NCI-H2227 (cell line): Measurements from ENCODE around the gene BRPF3.

Source experiments
- DNase-seq: peaks from one replicate; lab custom pipeline; 2025; ENCODE audit not compliant: unreplicated experiment; lab: John Stamatoyannopoulos, UW

BRPF3 gene

GRCh38 chr6:36227379-36228228 is 31.1 kb downstream of the BRPF3 start:
- DNase-seq = no peak

GRCh38 chr6:36229223-36229622 is 32.7 kb downstream of the BRPF3 start:
- no peak for DNase-seq

GRCh38 chr6:36230371-36230770 is 33.8 kb downstream of the BRPF3 start:
- DNase-seq = no peak

GRCh38 chr6:36232172-36232571 is 35.6 kb downstream of the BRPF3 start:
- DNase-seq = no peak

- DNase-seq = no peak
These were observed 38.8 kb downstream of the BRPF3 start for GRCh38 chr6:36235309-36235708.

DNA sequence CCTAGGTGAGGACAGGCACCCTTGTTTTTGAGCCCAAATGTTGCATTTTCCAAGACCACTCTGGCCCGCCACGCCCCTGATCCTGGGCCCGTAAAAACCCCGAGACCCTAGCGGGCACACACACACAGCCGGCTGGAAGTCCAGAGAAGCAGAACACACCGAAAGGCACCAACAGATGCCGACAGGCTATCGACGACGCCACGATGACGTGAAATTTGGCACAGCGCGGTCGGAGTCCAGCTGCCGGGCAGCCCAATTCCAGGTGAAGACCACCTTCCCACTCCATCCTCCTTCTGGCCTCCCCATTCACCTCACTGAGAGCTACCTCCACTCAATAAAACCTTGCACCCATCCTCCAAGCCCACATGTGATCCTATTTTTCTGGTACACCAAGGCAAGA is 39.3 kb downstream of the BRPF3 start:
- no peak for DNase-seq

GRCh38 chr6:36239774-36240173 is 43.2 kb downstream of the BRPF3 start:
- DNase-seq = no peak

GRCh38 chr6:36241728-36242127 is 45.2 kb downstream of the BRPF3 start:
- DNase-seq = no peak

DNA sequence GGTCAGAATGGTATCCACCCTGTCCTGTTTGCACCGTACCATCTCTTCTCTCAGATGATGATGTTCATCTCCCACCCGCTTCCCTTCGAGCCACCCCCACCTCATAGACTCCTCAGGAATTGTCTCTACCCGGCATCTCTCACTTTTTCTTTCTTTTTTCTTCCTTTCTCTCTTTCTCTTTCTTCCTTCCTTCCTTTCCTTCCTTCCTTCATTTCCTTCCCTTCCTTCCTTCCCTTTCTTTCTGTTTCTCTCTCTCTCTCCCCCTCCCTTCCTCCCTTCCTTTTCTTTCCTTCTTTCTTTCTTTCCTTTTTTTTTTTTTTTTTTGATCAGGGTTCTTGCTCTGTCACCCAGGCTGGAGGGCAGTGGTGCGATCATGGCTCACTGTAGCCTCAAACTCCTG is 45.6 kb downstream of the BRPF3 start:
- DNase-seq = no peak

GRCh38 chr6:36242626-36243025 is 46.1 kb downstream of the BRPF3 start:
- DNase-seq = no peak

DNA sequence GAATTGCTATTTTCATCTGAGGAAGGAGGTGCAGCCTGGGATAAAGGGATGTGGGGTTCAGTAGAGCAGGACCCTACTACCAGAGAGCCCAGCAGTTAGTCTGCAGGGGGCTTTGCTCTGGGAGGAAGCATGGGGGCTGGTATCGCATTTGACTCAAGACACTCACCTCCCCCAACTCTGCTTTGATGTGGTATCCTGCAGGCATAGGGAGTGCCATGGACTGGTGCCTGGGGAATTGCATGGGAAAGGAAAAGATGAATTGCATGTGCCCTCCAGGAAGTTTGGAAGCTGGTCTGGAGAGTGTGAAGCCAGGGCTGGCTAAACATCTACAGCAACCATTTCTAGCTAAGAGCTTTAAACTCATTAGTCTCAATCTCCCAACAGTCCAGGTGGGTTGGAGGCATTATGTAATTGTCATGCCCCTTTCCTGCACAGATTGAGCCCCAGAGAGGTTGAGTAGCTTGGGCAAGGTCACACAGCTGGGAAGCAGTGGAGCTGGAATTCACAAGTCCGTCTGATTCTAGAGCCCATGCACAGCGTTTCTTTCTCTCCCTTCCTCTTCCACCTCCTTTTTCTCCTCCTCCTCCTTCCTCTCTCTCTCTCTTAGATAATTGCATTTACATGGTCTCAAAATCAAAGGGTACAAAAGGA is 47.1 kb downstream of the BRPF3 start:
- DNase-seq = no peak

DNA sequence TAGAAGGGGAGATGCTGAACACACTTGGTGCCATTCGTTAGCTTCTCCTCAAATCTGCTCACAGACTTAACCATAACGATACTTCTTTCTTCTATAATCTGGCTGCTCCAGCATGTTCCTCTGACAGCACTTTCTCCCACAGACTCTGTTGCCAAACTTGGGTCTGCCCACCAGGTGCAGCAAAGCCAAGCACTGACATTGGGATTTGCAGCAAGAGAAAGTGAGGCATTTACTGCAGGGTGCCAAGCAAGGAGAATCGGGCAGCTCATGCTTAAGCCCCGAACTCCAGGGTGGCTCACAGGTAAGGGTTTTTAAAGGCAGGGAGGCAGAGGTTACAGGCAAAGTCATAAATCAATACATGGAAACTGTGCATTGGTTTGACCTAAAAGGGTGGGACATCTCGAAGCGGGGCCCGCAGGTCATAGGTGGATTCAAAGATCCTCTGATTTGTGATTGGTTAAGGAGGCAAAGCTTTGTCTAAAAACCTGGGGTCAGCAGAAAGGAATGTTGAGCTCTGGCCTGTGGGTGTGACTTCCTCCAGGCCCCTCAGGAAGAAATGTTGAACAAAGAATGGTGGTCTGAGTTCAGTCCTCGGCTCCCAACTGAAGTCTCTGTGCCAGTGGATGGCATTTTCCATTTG is 48.2 kb downstream of the BRPF3 start:
- no peak for DNase-seq

DNA sequence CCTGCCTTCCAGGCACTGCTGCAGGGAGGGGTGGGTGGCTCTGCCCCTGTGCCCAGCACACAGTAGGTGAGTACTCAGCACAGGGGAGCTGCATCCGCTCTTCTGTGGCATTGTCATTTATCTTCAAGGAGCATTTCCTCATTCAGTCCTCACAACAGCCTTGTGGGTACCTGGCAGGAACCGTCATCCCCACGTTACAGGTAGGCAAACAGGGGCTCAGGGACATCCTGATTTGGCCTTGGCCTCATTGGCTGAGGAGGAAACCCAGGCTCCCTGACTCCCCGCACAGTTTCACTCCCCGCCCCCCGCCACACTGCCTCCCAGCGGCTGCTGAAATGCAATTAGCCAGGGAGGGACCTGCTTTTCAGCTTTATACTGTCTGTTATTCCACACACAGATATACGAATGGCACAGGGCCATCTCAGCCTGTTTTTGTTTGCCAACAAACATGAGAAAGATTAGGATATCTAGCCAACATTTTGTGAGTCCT is 49.1 kb downstream of the BRPF3 start:
- DNase-seq = no peak

- no peak for DNase-seq
These were observed 50.1 kb downstream of the BRPF3 start for GRCh38 chr6:36246506-36247268.

DNA sequence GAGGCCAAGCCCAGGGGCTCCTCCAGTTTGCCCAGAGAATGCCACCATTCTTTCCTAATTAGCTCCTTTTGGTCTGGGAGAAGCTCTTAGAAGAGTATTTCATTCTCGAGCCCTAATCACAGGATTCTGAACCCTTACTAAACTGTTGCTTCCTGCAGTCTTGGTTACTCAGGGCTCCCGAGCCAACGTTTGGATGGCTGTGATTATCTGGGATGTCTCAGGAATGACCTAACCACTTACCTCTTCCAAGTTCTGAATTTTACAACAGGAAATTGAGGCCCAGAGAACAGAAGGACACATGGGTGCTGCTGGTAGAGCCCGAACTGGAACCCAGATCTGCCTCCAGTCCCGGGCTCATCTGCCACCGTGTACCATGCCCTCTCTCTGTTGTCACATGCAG is 51.1 kb downstream of the BRPF3 start:
- no peak for DNase-seq

- no peak for DNase-seq
These were observed 52.4 kb downstream of the BRPF3 start for GRCh38 chr6:36248980-36249379.

DNA sequence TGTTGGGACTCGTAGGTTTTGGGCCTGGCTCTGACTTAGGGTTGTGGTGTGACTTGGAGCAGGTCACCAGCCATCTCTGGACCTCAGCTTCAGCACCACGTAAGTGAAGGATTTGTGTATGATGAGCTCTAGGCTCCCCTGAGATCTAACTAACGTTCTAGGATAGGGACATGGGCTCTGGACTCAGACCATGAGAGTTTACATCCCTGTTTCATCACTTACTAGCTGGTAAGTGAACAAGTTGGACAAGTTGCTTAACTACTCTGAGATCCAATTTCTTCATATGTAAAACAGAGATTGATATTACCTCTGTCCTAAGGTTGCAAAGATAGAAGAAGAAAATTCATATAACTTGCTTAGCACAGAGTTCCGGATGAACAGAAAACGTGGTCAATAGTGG is 53.0 kb downstream of the BRPF3 start:
- no peak for DNase-seq

GRCh38 chr6:36252005-36252404 is 55.5 kb downstream of the BRPF3 start:
- DNase-seq = no peak

DNA sequence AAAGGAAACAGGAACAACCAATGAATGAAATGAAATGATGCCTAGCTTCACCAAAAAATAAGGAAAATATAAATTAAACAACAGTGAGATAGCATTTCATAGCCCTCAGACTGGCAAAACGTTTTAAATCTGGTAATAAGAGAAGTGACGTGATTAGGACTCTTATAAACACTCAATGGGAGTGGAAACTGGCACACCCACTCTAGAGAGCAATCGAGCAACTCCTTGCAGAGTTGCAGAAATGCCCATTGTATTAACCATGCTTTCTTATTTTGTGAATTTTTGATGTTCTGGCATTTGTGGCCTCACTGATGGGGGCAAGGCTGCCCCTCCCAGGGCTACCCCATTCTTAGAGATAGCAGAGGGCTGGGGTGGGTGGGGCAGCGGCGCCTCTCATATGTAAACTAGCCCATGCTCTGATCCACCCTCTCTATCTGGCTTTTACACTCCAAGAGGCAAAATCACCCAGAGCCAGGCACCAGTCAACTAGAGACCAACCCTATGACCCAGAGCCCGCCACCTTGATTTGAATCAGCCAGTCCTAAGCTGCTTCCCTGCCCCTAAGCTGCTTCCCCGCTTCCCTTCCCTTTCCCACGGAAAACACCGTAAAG is 67.0 kb downstream of the BRPF3 start:
- no peak for DNase-seq

- DNase-seq = no peak
These were observed 69.2 kb downstream of the BRPF3 start for GRCh38 chr6:36265744-36266143.
